Tibial artery (tissue), 4 donors: Measurements from ENCODE around the gene ABCC3.

Source experiments
- DNase-seq, 2 donors: peaks; one replicate each; pipeline ENCODE4 v3.0.0-alpha.2; 2019
- H3K27ac ChIP-seq, 2 donors: fragments of 200-600 bp; sonication (generic) in 1 of 2; 1 replicate in 1 of 2; 2 replicates in 1 of 2; pipeline ENCODE4 v1.5.1; 2018 to 2019; ENCODE audit warnings: mild to moderate bottlenecking in 1 of 2
- H3K27me3 ChIP-seq, 2 donors: fragments of 200-600 bp; sonication (generic) in 1 of 2; one replicate each; pipeline versions ENCODE4 v1.5.1 to v1.6.0; 2016 to 2019
- H3K36me3 ChIP-seq, 3 donors: fragments of 200-600 bp; sonication (generic) in 2 of 3; one replicate each; pipeline ENCODE4 v1.5.1; 2016 to 2019; ENCODE audit warnings: mild to moderate bottlenecking in 2 of 3
- H3K4me1 ChIP-seq, 4 donors: fragments of 200-600 bp; sonication (generic) in 2 of 4; 1 replicate in 3 of 4; 2 replicates in 1 of 4; pipeline ENCODE4 v1.5.1; 2016 to 2019
- H3K4me3 ChIP-seq, 2 donors: fragments of 200-600 bp; sonication (generic) in 1 of 2; 1 replicate in 1 of 2; 2 replicates in 1 of 2; pipeline ENCODE4 v1.5.1; 2018 to 2019; ENCODE audit warnings: mild to moderate bottlenecking in 2 of 2
- H3K9me3 ChIP-seq, 3 donors: fragments of 200-600 bp; sonication (generic) in 1 of 3; one replicate each; pipeline ENCODE4 v1.5.1; 2016 to 2019
- CTCF ChIP-seq, 2 experiments: fragments of 200-600 bp in 1 of 2; fragments of 450-650 bp in 1 of 2; IDR thresholded peaks; one replicate each; pipeline ENCODE4 v1.5.1; 2017 to 2019; ENCODE audit warnings: antibody characterized with exemption in 2 of 2, mild to moderate bottlenecking in 1 of 2, moderate library complexity in 1 of 2
- intact Hi-C: fragments of 100-400 bp; cut with DNase I; formaldehyde crosslinking; loops from one replicate; pipeline ENCODE4 v1.15.0; 2023; ENCODE audit warnings: low total_unique reads

Gene ABCC3

GRCh38 chr17:50653738-50654137, 19.1 kb downstream of the ABCC3 start:
- H3K4me1 ChIP-seq, result peaks cover 0 to 6% (median 0%) of the 10 kb centered on the region in 4 donors
- no peak overlapping the region for H3K27ac ChIP-seq
- intact Hi-C loops, result no loop called here
- H3K27me3 ChIP-seq, result no peaks in the 10 kb centered on the region
- no peak overlapping the region for H3K4me3 ChIP-seq
- H3K36me3 ChIP-seq, result no peaks in the 10 kb centered on the region
- no peak for DNase-seq
- no peak for TF ChIP-seq CTCF (IDR thresholded peaks at IDR 0.05)
- H3K9me3 ChIP-seq, result no peaks in the 10 kb centered on the region

- no peak for TF ChIP-seq CTCF (IDR thresholded peaks at IDR 0.05)
- intact Hi-C loops, result no loop called here
Measured at GRCh38 chr17:50656509-50656908, 21.8 kb downstream of the ABCC3 start.

GRCh38 chr17:50657054-50657453, 22.4 kb downstream of the ABCC3 start:
- no peak overlapping the region for H3K4me3 ChIP-seq
- intact Hi-C loops, result no loop called here
- no peaks in the 10 kb centered on the region for H3K9me3 ChIP-seq
- no peaks in the 10 kb centered on the region for H3K36me3 ChIP-seq
- no peak overlapping the region for H3K27ac ChIP-seq
- DNase-seq, result no peak
- no peak for TF ChIP-seq CTCF (IDR thresholded peaks at IDR 0.05)
- peaks cover 0 to 34% (median 30%) of the 10 kb centered on the region in 4 donors for H3K4me1 ChIP-seq
- no peaks in the 10 kb centered on the region for H3K27me3 ChIP-seq

More at GRCh38 chr17:50656509-50656908, 21.8 kb downstream of the ABCC3 start:
- Histone ChIP-seq H3K27ac (no peak overlapping the region), H3K4me3 (no peak overlapping the region), H3K4me1 (peaks cover 0 to 28% (median 25%) of the 10 kb centered on the region in 4 donors), H3K9me3 (no peaks in the 10 kb centered on the region), H3K36me3 (no peaks in the 10 kb centered on the region), H3K27me3 (no peaks in the 10 kb centered on the region)
- no peak for DNase-seq

- H3K27ac ChIP-seq, result no peak overlapping the region
- H3K4me1 ChIP-seq, result peaks cover 0 to 36% (median 33%) of the 10 kb centered on the region in 4 donors
- no peaks in the 10 kb centered on the region for H3K27me3 ChIP-seq
- no peak for TF ChIP-seq CTCF (IDR thresholded peaks at IDR 0.05)
- intact Hi-C loops, result no loop called here
- DNase-seq, result no peak
- no peak overlapping the region for H3K4me3 ChIP-seq
- H3K9me3 ChIP-seq, result no peaks in the 10 kb centered on the region
- H3K36me3 ChIP-seq, result no peaks in the 10 kb centered on the region
Measured at GRCh38 chr17:50657627-50658026, 22.9 kb downstream of the ABCC3 start.

- Histone ChIP-seq H3K4me3 (no peak overlapping the region), H3K27ac (no peak overlapping the region), H3K4me1 (peaks cover 0 to 36% (median 33%) of the 10 kb centered on the region in 4 donors), H3K27me3 (no peaks in the 10 kb centered on the region), H3K36me3 (no peaks in the 10 kb centered on the region), H3K9me3 (no peaks in the 10 kb centered on the region)
- TF ChIP-seq CTCF (IDR thresholded peaks at IDR 0.05), result no peak
- intact Hi-C loops, result no loop called here
- DNase-seq, result no peak
Measured at GRCh38 chr17:50658616-50659015, 23.9 kb downstream of the ABCC3 start.

- Histone ChIP-seq H3K27me3 (no peaks in the 10 kb centered on the region), H3K36me3 (no peaks in the 10 kb centered on the region), H3K4me1 (peaks cover 0 to 36% (median 33%) of the 10 kb centered on the region in 4 donors), H3K4me3 (no peak overlapping the region), H3K9me3 (no peaks in the 10 kb centered on the region), H3K27ac (peak overlapping the region in 1 of 2 donors; percentile 52)
- no peak for TF ChIP-seq CTCF (IDR thresholded peaks at IDR 0.05)
- no peak for DNase-seq
- intact Hi-C loops, result no loop called here
Measured at GRCh38 chr17:50659179-50659578, 24.5 kb downstream of the ABCC3 start.
